ENCODE measurements around the gene EPN3.

- TF ChIP-seq CTCF (IDR thresholded peaks at IDR 0.05; ENCODE audit: poor library complexity), result no peak
- TF ChIP-seq EZH2 (IDR thresholded peaks at IDR 0.05; ENCODE audit: borderline replicate concordance), result no peak
- TF ChIP-seq EZH2phosphoT487 (IDR thresholded peaks at IDR 0.05; ENCODE audit: low read depth, severe bottlenecking, unreplicated experiment), result no peak
Measured at GRCh38 chr17:50483266-50483665, 49.3 kb upstream of the EPN3 start.
